ENCODE results near the gene MOGAT1. TPM values are rescaled to one million over a fixed set of nuclear protein-coding genes. Genes with fewer than 3 reads are reported as not detected.
"Not testable (repeated sequence)": the region's sequence is repeated elsewhere in the genome, so short reads cannot be mapped to it uniquely, and the experiment has no call there.

Gene MOGAT1
- total RNA-seq, 3 donors from 2014 or later = not detected

GRCh38 chr2:222689322-222689721 is 17.9 kb downstream of the MOGAT1 start:
- Mint-ChIP-seq H3K4me1 (ENCODE audit: low read depth) (peaks cover 12% of the 10 kb centered on the region), H3K27me3 (ENCODE audit: low read depth) (peaks cover 13% of the 10 kb centered on the region), H3K36me3 (ENCODE audit: insufficient read depth) (no peaks in the 10 kb centered on the region), H3K4me3 (no peak overlapping the region), H3K9me3 (no peaks in the 10 kb centered on the region)
- DNase-seq = no peak
- no peak for ATAC-seq

GRCh38 chr2:222690564-222691200 is 19.2 kb downstream of the MOGAT1 start:
- H3K36me3 Mint-ChIP-seq (ENCODE audit: insufficient read depth) = no peaks in the 10 kb centered on the region
- peaks cover 12% of the 10 kb centered on the region for H3K4me1 Mint-ChIP-seq (ENCODE audit: low read depth)
- DNase-seq = peak; percentile 64
- H3K27me3 Mint-ChIP-seq (ENCODE audit: low read depth) = peaks cover 13% of the 10 kb centered on the region
- H3K4me3 Mint-ChIP-seq = no peak overlapping the region
- no peaks in the 10 kb centered on the region for H3K9me3 Mint-ChIP-seq
- peak; percentile 90 to 98 for ATAC-seq

GRCh38 chr2:222693413-222693812 is 22.0 kb downstream of the MOGAT1 start:
- H3K4me3 Mint-ChIP-seq; ATAC-seq; H3K4me1 Mint-ChIP-seq (ENCODE audit: low read depth); H3K36me3 Mint-ChIP-seq (ENCODE audit: insufficient read depth); DNase-seq; H3K9me3 Mint-ChIP-seq: not testable (repeated sequence)
- H3K27me3 Mint-ChIP-seq (ENCODE audit: low read depth) = peaks cover 14% of the 10 kb centered on the region

GRCh38 chr2:222693837-222694236 is 22.4 kb downstream of the MOGAT1 start:
- no peaks in the 10 kb centered on the region for H3K9me3 Mint-ChIP-seq
- H3K4me3 Mint-ChIP-seq = no peak overlapping the region
- H3K4me1 Mint-ChIP-seq (ENCODE audit: low read depth) = peaks cover 4% of the 10 kb centered on the region
- DNase-seq (no peak), ATAC-seq (no peak)
- peaks cover 19% of the 10 kb centered on the region for H3K27me3 Mint-ChIP-seq (ENCODE audit: low read depth)
- H3K36me3 Mint-ChIP-seq (ENCODE audit: insufficient read depth) = no peaks in the 10 kb centered on the region

- ATAC-seq = no peak
- peaks cover 10% of the 10 kb centered on the region for H3K4me1 Mint-ChIP-seq (ENCODE audit: low read depth)
- DNase-seq = no peak
- H3K36me3 Mint-ChIP-seq (ENCODE audit: insufficient read depth) = no peaks in the 10 kb centered on the region
- H3K9me3 Mint-ChIP-seq = no peaks in the 10 kb centered on the region
- no peak overlapping the region for H3K4me3 Mint-ChIP-seq
- peaks cover 34% of the 10 kb centered on the region for H3K27me3 Mint-ChIP-seq (ENCODE audit: low read depth)
Observed at GRCh38 chr2:222698276-222698675, 26.8 kb downstream of the MOGAT1 start.

GRCh38 chr2:222701233-222701632 is 29.8 kb downstream of the MOGAT1 start:
- Mint-ChIP-seq H3K36me3 (ENCODE audit: insufficient read depth) (no peaks in the 10 kb centered on the region), H3K4me3 (no peak overlapping the region), H3K4me1 (ENCODE audit: low read depth) (peaks cover 10% of the 10 kb centered on the region), H3K27me3 (ENCODE audit: low read depth) (peaks cover 46% of the 10 kb centered on the region), H3K9me3 (no peaks in the 10 kb centered on the region)
- ATAC-seq (no peak), DNase-seq (no peak)

- peaks cover 46% of the 10 kb centered on the region for H3K27me3 Mint-ChIP-seq (ENCODE audit: low read depth)
- no peak for DNase-seq
- no peaks in the 10 kb centered on the region for H3K36me3 Mint-ChIP-seq (ENCODE audit: insufficient read depth)
- peak; percentile 32 to 43 for ATAC-seq
- H3K4me1 Mint-ChIP-seq (ENCODE audit: low read depth) = peaks cover 10% of the 10 kb centered on the region
- H3K4me3 Mint-ChIP-seq = no peak overlapping the region
- no peaks in the 10 kb centered on the region for H3K9me3 Mint-ChIP-seq
Observed at GRCh38 chr2:222701721-222702131, 30.3 kb downstream of the MOGAT1 start.

- H3K36me3 Mint-ChIP-seq (ENCODE audit: insufficient read depth) = no peaks in the 10 kb centered on the region
- H3K27me3 Mint-ChIP-seq (ENCODE audit: low read depth) = peaks cover 45% of the 10 kb centered on the region
- DNase-seq = no peak
- no peak overlapping the region for H3K4me3 Mint-ChIP-seq
- no peaks in the 10 kb centered on the region for H3K9me3 Mint-ChIP-seq
- no peak for ATAC-seq
- H3K4me1 Mint-ChIP-seq (ENCODE audit: low read depth) = peaks cover 12% of the 10 kb centered on the region
Observed at GRCh38 chr2:222703091-222703490, 31.6 kb downstream of the MOGAT1 start.

GRCh38 chr2:222703886-222704285 is 32.4 kb downstream of the MOGAT1 start:
- Mint-ChIP-seq H3K9me3 (no peaks in the 10 kb centered on the region), H3K36me3 (ENCODE audit: insufficient read depth) (no peaks in the 10 kb centered on the region), H3K27me3 (ENCODE audit: low read depth) (peaks cover 42% of the 10 kb centered on the region), H3K4me1 (ENCODE audit: low read depth) (peaks cover 12% of the 10 kb centered on the region), H3K4me3 (no peak overlapping the region)
- no peak for DNase-seq
- ATAC-seq = no peak

GRCh38 chr2:222706616-222707015 is 35.2 kb downstream of the MOGAT1 start:
- H3K9me3 Mint-ChIP-seq = no peaks in the 10 kb centered on the region
- ATAC-seq (no peak), DNase-seq (no peak)
- peaks cover 34% of the 10 kb centered on the region for H3K27me3 Mint-ChIP-seq (ENCODE audit: low read depth)
- no peak overlapping the region for H3K4me3 Mint-ChIP-seq
- H3K4me1 Mint-ChIP-seq (ENCODE audit: low read depth) = peaks cover 6% of the 10 kb centered on the region
- no peaks in the 10 kb centered on the region for H3K36me3 Mint-ChIP-seq (ENCODE audit: insufficient read depth)

GRCh38 chr2:222707102-222707688 is 35.7 kb downstream of the MOGAT1 start:
- Mint-ChIP-seq H3K27me3 (ENCODE audit: low read depth) (peaks cover 39% of the 10 kb centered on the region), H3K4me3 (no peak overlapping the region), H3K4me1 (ENCODE audit: low read depth) (peaks cover 2% of the 10 kb centered on the region), H3K36me3 (ENCODE audit: insufficient read depth) (no peaks in the 10 kb centered on the region), H3K9me3 (no peaks in the 10 kb centered on the region)
- ATAC-seq (no peak), DNase-seq (no peak)

- Mint-ChIP-seq H3K4me1 (ENCODE audit: low read depth) (peaks cover 2% of the 10 kb centered on the region), H3K4me3 (no peak overlapping the region), H3K36me3 (ENCODE audit: insufficient read depth) (no peaks in the 10 kb centered on the region), H3K9me3 (no peaks in the 10 kb centered on the region), H3K27me3 (ENCODE audit: low read depth) (peaks cover 39% of the 10 kb centered on the region)
- DNase-seq (no peak), ATAC-seq (peak; percentile 60 to 83)
Observed at GRCh38 chr2:222707689-222708273, 36.3 kb downstream of the MOGAT1 start.

GRCh38 chr2:222708274-222708710 is 36.8 kb downstream of the MOGAT1 start:
- Mint-ChIP-seq H3K4me3 (no peak overlapping the region), H3K27me3 (ENCODE audit: low read depth) (peaks cover 37% of the 10 kb centered on the region), H3K4me1 (ENCODE audit: low read depth) (peaks cover 2% of the 10 kb centered on the region), H3K9me3 (no peaks in the 10 kb centered on the region), H3K36me3 (ENCODE audit: insufficient read depth) (no peaks in the 10 kb centered on the region)
- peak; percentile 73 for DNase-seq
- peak; percentile 56 to 75 for ATAC-seq

- Mint-ChIP-seq H3K4me1 (ENCODE audit: low read depth) (peaks cover 2% of the 10 kb centered on the region), H3K9me3 (no peaks in the 10 kb centered on the region), H3K27me3 (ENCODE audit: low read depth) (peaks cover 45% of the 10 kb centered on the region), H3K4me3 (no peak overlapping the region), H3K36me3 (ENCODE audit: insufficient read depth) (no peaks in the 10 kb centered on the region)
- no peak for DNase-seq
- no peak for ATAC-seq
Observed at GRCh38 chr2:222709191-222709891, 37.9 kb downstream of the MOGAT1 start.
